Mesenchymal stem cell (in vitro differentiated cells and primary cell): ENCODE measurements around the gene MTX1.

ENCODE experiments used
- DNase-seq: peaks from one replicate; pipeline ENCODE4 v3.0.0-alpha.2; 2013
- H2AFZ ChIP-seq: one replicate; pipeline ENCODE4 v1.6.1; 2013; ENCODE audit warnings: low read depth, mild to moderate bottlenecking, control low read depth, inconsistent platforms, low read length, moderate library complexity
- H2AK5ac ChIP-seq: 2 replicates; pipeline ENCODE4 v1.6.1; 2013; ENCODE audit warnings: low read length, moderate library complexity, mild to moderate bottlenecking, inconsistent platforms; ENCODE audit not compliant: severe bottlenecking
- H2BK120ac ChIP-seq: one replicate; pipeline ENCODE4 v1.6.1; 2013; ENCODE audit warnings: low read depth, mild to moderate bottlenecking, inconsistent platforms, low read length, moderate library complexity
- H2BK12ac ChIP-seq, 2 experiments: one replicate each; pipeline ENCODE4 v1.6.1; 2013; ENCODE audit warnings: inconsistent platforms in 2 of 2, low read length in 2 of 2, mild to moderate bottlenecking in 2 of 2, moderate library complexity in 2 of 2, control low read depth in 1 of 2
- H2BK15ac ChIP-seq: one replicate; pipeline ENCODE4 v1.6.1; 2013; ENCODE audit warnings: mild to moderate bottlenecking, low read depth, inconsistent platforms; ENCODE audit not compliant: poor library complexity, severe bottlenecking
- H2BK5ac ChIP-seq: 2 replicates; pipeline ENCODE4 v1.6.1; 2013; ENCODE audit warnings: low read depth, mild to moderate bottlenecking, low read length, control low read depth, inconsistent platforms; ENCODE audit not compliant: poor library complexity, severe bottlenecking
- H3K14ac ChIP-seq, 2 experiments: one replicate each; pipeline ENCODE4 v1.6.1; 2013; ENCODE audit warnings: inconsistent platforms in 2 of 2, low read length in 2 of 2, control low read depth in 1 of 2, mild to moderate bottlenecking in 1 of 2, moderate library complexity in 1 of 2
- H3K18ac ChIP-seq, 2 experiments: one replicate each; pipeline ENCODE4 v1.6.1; 2013; ENCODE audit warnings: inconsistent platforms in 2 of 2, low read length in 2 of 2, control low read depth in 1 of 2, low read depth in 1 of 2, mild to moderate bottlenecking in 1 of 2
- H3K23ac ChIP-seq, 2 experiments: one replicate each; pipeline ENCODE4 v1.6.1; 2013; ENCODE audit warnings: inconsistent platforms in 2 of 2, low read length in 2 of 2, mild to moderate bottlenecking in 2 of 2, moderate library complexity in 2 of 2, control low read depth in 1 of 2
- H3K27ac ChIP-seq: 2 replicates; pipeline ENCODE4 v1.5.1; 2013; ENCODE audit warnings: mild to moderate bottlenecking, moderate library complexity, low read length, control low read depth, inconsistent platforms; ENCODE audit not compliant: poor library complexity, severe bottlenecking
- H3K27me3 ChIP-seq, 2 experiments: 2 replicates each; pipeline versions ENCODE4 v1.6.1 to v1.7.0; 2013; ENCODE audit warnings: low read length in 2 of 2, mild to moderate bottlenecking in 2 of 2, moderate library complexity in 2 of 2, control low read depth in 1 of 2, inconsistent platforms in 1 of 2; ENCODE audit not compliant: control insufficient read depth in 1 of 2, insufficient read depth in 1 of 2
- H3K36me3 ChIP-seq, 2 experiments: 2 replicates each; pipeline versions ENCODE4 v1.6.1 to v1.7.0; 2013; ENCODE audit warnings: low read length in 2 of 2, control low read depth in 1 of 2, inconsistent platforms in 1 of 2, low read depth in 1 of 2, mild to moderate bottlenecking in 1 of 2; ENCODE audit not compliant: insufficient read depth in 2 of 2, control insufficient read depth in 1 of 2
- H3K4ac ChIP-seq, 2 experiments: one replicate each; pipeline ENCODE4 v1.6.1; 2013; ENCODE audit warnings: inconsistent platforms in 2 of 2, low read length in 2 of 2, mild to moderate bottlenecking in 2 of 2, moderate library complexity in 2 of 2, control low read depth in 1 of 2, low read depth in 1 of 2
- H3K4me1 ChIP-seq: 2 replicates; pipeline ENCODE4 v1.6.1; 2013; ENCODE audit warnings: low read depth, low read length, control low read depth; ENCODE audit not compliant: control insufficient read depth, insufficient read depth
- H3K4me2 ChIP-seq: 2 replicates; pipeline ENCODE4 v1.6.1; 2013; ENCODE audit warnings: low read length, mild to moderate bottlenecking, inconsistent platforms; ENCODE audit not compliant: poor library complexity, severe bottlenecking
- H3K4me3 ChIP-seq, 2 experiments: 2 replicates each; pipeline versions ENCODE4 v1.5.1 to v1.7.0; 2013; ENCODE audit warnings: low read length in 2 of 2, mild to moderate bottlenecking in 2 of 2, control low read depth in 1 of 2, low read depth in 1 of 2; ENCODE audit not compliant: insufficient read depth in 1 of 2
- H3K79me1 ChIP-seq: replicated peaks from 2 replicates; pipeline ENCODE4 v1.6.1; 2013; ENCODE audit warnings: mild to moderate bottlenecking, control low read depth, low read length, inconsistent platforms; ENCODE audit not compliant: poor library complexity, severe bottlenecking
- H3K9ac ChIP-seq: 2 replicates; pipeline ENCODE4 v1.7.0; 2013; ENCODE audit warnings: mild to moderate bottlenecking, low read length, moderate library complexity
- H3K9me3 ChIP-seq: 2 replicates; pipeline ENCODE4 v1.7.0; 2013; ENCODE audit warnings: mild to moderate bottlenecking, low read length; ENCODE audit not compliant: control insufficient read depth
- H4K8ac ChIP-seq: one replicate; pipeline ENCODE4 v1.6.1; 2013; ENCODE audit warnings: inconsistent platforms, mild to moderate bottlenecking, low read length, moderate library complexity
- H4K91ac ChIP-seq: one replicate; pipeline ENCODE4 v1.6.1; 2013; ENCODE audit warnings: mild to moderate bottlenecking, low read length, inconsistent platforms
- WGBS: methylation state at CpG from one replicate; pipeline ENCODE4 v1.1.7; 2013; ENCODE audit warnings: mixed read lengths; 5-methylcytosine and 5-hydroxymethylcytosine counted together

The MTX1 gene

DNA sequence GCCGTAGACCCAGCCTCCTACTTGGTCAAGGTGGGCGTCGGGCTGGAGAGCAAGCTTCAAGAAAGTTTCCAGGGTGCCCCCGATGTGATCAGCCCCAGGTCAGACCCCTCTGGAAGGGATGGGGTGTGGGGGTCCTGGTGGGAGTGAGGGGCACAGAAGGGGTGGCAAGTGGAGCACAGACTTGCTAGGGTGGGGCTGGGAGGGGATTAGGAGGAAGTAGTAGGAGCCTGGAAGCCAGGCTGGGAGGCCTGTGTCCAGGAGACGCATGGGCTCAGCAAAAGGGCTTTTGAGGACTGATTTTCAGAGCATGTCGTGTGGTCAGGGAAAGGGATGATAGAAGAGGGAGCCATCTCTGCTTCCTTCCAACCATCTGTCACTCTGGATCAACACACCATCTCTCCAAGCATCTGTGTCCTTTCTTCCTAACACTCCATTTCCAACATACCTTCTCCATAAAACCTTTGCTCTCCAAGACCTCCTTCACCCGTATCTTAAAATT, 26.4 kb upstream of the MTX1 start:
- Histone ChIP-seq H3K18ac (no peak overlapping the region), H2AFZ (no peak overlapping the region), H4K91ac (no peak overlapping the region), H3K4ac (no peak overlapping the region), H3K4me1 (peaks cover 17% of the 10 kb centered on the region), H2BK5ac (no peak overlapping the region), H3K9me3 (no peaks in the 10 kb centered on the region), H3K27ac (no peak overlapping the region), H3K14ac (no peak overlapping the region), H3K4me2 (no peak overlapping the region), H3K79me1 (peaks cover 11% of the 10 kb centered on the region), H3K27me3 (no peaks in the 10 kb centered on the region), H2AK5ac (no peak overlapping the region), H2BK15ac (no peak overlapping the region), H3K9ac (no peak overlapping the region), H3K23ac (no peak overlapping the region), H3K36me3 (peaks cover 43 to 71% of the 10 kb centered on the region in 2 experiments), H3K4me3 (no peak overlapping the region), H4K8ac (no peak overlapping the region), H2BK12ac (no peak overlapping the region), H2BK120ac (no peak overlapping the region)
- WGBS: 93% methylated on average over 6 of the region's 7 CpGs
- no peak for DNase-seq

GRCh38 chr1:155183775-155184221, 24.7 kb upstream of the MTX1 start:
- H3K9ac ChIP-seq: no peak overlapping the region
- peaks cover 29 to 55% of the 10 kb centered on the region in 2 experiments for H3K36me3 ChIP-seq
- H3K4me2 ChIP-seq: no peak overlapping the region
- no peaks in the 10 kb centered on the region for H3K27me3 ChIP-seq
- no peak overlapping the region for H3K4ac ChIP-seq
- no peak overlapping the region for H4K8ac ChIP-seq
- peaks cover 19% of the 10 kb centered on the region for H3K4me1 ChIP-seq
- H3K23ac ChIP-seq: no peak overlapping the region
- H2BK12ac ChIP-seq: no peak overlapping the region
- H3K9me3 ChIP-seq: no peaks in the 10 kb centered on the region
- H3K18ac ChIP-seq: no peak overlapping the region
- no peak overlapping the region for H4K91ac ChIP-seq
- no peak overlapping the region for H3K4me3 ChIP-seq
- peaks cover 5% of the 10 kb centered on the region for H3K79me1 ChIP-seq
- H2AFZ ChIP-seq: no peak overlapping the region
- no peak overlapping the region for H3K14ac ChIP-seq
- no peak overlapping the region for H2AK5ac ChIP-seq
- H2BK120ac ChIP-seq: no peak overlapping the region
- no peak overlapping the region for H3K27ac ChIP-seq
- no peak for DNase-seq
- no peak overlapping the region for H2BK15ac ChIP-seq
- 95% methylated on average over 20 of the region's 20 CpGs for WGBS
- no peak overlapping the region for H2BK5ac ChIP-seq

GRCh38 chr1:155184351-155184811, 24.1 kb upstream of the MTX1 start:
- peaks cover 25 to 49% of the 10 kb centered on the region in 2 experiments for H3K36me3 ChIP-seq
- H4K8ac ChIP-seq: no peak overlapping the region
- no peak overlapping the region for H2BK5ac ChIP-seq
- no peak overlapping the region for H2BK12ac ChIP-seq
- no peak overlapping the region for H3K4me3 ChIP-seq
- no peak overlapping the region for H3K23ac ChIP-seq
- no peaks in the 10 kb centered on the region for H3K9me3 ChIP-seq
- 97% methylated on average over 4 of the region's 4 CpGs for WGBS
- no peak overlapping the region for H3K4me2 ChIP-seq
- H2BK120ac ChIP-seq: no peak overlapping the region
- DNase-seq: no peak
- no peak overlapping the region for H4K91ac ChIP-seq
- H3K79me1 ChIP-seq: peaks cover 5% of the 10 kb centered on the region
- no peak overlapping the region for H3K14ac ChIP-seq
- H3K4ac ChIP-seq: no peak overlapping the region
- no peaks in the 10 kb centered on the region for H3K27me3 ChIP-seq
- no peak overlapping the region for H2AK5ac ChIP-seq
- no peak overlapping the region for H3K18ac ChIP-seq
- H2AFZ ChIP-seq: no peak overlapping the region
- H3K9ac ChIP-seq: no peak overlapping the region
- peaks cover 19% of the 10 kb centered on the region for H3K4me1 ChIP-seq
- no peak overlapping the region for H3K27ac ChIP-seq
- H2BK15ac ChIP-seq: no peak overlapping the region

GRCh38 chr1:155184835-155185782, 23.4 kb upstream of the MTX1 start:
- H3K27ac ChIP-seq: no peak overlapping the region
- H3K4ac ChIP-seq: no peak overlapping the region
- H3K14ac ChIP-seq: no peak overlapping the region
- H3K23ac ChIP-seq: no peak overlapping the region
- no peak overlapping the region for H2BK12ac ChIP-seq
- H4K91ac ChIP-seq: no peak overlapping the region
- H2BK120ac ChIP-seq: no peak overlapping the region
- no peak overlapping the region for H2AFZ ChIP-seq
- no peaks in the 10 kb centered on the region for H3K9me3 ChIP-seq
- no peak overlapping the region for H3K4me2 ChIP-seq
- no peak overlapping the region for H2BK5ac ChIP-seq
- no peak overlapping the region for H4K8ac ChIP-seq
- H3K79me1 ChIP-seq: no peaks in the 10 kb centered on the region
- H3K4me1 ChIP-seq: peaks cover 19% of the 10 kb centered on the region
- no peak overlapping the region for H3K4me3 ChIP-seq
- no peak overlapping the region for H3K9ac ChIP-seq
- H2AK5ac ChIP-seq: no peak overlapping the region
- no peak overlapping the region for H3K18ac ChIP-seq
- H3K36me3 ChIP-seq: peaks cover 17 to 42% of the 10 kb centered on the region in 2 experiments
- no peak overlapping the region for H2BK15ac ChIP-seq
- no peaks in the 10 kb centered on the region for H3K27me3 ChIP-seq
- no peak for DNase-seq
- 76% methylated on average over 19 of the region's 21 CpGs for WGBS
